CD4-positive, alpha-beta memory T cell (primary cell): Measurements from ENCODE around the gene LCN1. TPM values are rescaled to one million over a fixed set of nuclear protein-coding genes. Genes with fewer than 3 reads are reported as not detected.

ENCODE experiments used
- CTCF ChIA-PET: fragments of 350-600 bp; sonication (Branson Sonifier 250); formaldehyde crosslinking; loops from one replicate; lab custom pipeline; 2021; ENCODE audit warnings: inconsistent platforms; ENCODE audit not compliant: partially characterized antibody; lab: Charles Lee
- POLR2A ChIA-PET: fragments of 350-600 bp; sonication (Branson Sonifier 250); formaldehyde crosslinking; loops from one replicate; lab custom pipeline; 2021; ENCODE audit not compliant: partially characterized antibody; lab: Charles Lee
- DNase-seq, 5 donors: peaks; one replicate each; pipeline versions ENCODE4 v3.0.0 to v3.0.0-alpha.2; 2020 to 2022; ENCODE audit warnings: mixed read lengths in 1 of 5
- H3K27ac ChIP-seq: one replicate; pipeline ENCODE4 v1.7.0; 2013; ENCODE audit warnings: low read depth, low read length
- H3K27me3 ChIP-seq: 2 replicates; pipeline ENCODE4 v1.7.0; 2013; ENCODE audit warnings: mild to moderate bottlenecking, low read length, moderate library complexity; ENCODE audit not compliant: insufficient read depth
- H3K36me3 ChIP-seq: 2 replicates; pipeline ENCODE4 v1.7.0; 2013; ENCODE audit warnings: mild to moderate bottlenecking, low read length, moderate library complexity; ENCODE audit not compliant: insufficient read depth
- H3K4me1 ChIP-seq: 2 replicates; pipeline ENCODE4 v1.7.0; 2013; ENCODE audit warnings: mild to moderate bottlenecking, low read length, moderate library complexity; ENCODE audit not compliant: insufficient read depth
- H3K4me3 ChIP-seq, 2 donors: one replicate each; pipeline ENCODE4 v1.7.0; 2013; ENCODE audit warnings: low read length in 2 of 2, mild to moderate bottlenecking in 1 of 2
- H3K9me3 ChIP-seq, 2 donors: one replicate each; pipeline ENCODE4 v1.7.0; 2013; ENCODE audit warnings: low read length in 2 of 2, control low read depth in 1 of 2; ENCODE audit not compliant: control insufficient read depth in 1 of 2
- H3K27ac Mint-ChIP-seq, 7 donors: one replicate each; pipeline ENCODE4 v1.8.0; 2020 to 2021; ENCODE audit warnings: mixed read lengths in 7 of 7, mild to moderate bottlenecking in 6 of 7, inconsistent platforms in 3 of 7, moderate library complexity in 3 of 7
- H3K27me3 Mint-ChIP-seq, 2 donors: one replicate each; pipeline ENCODE4 v1.8.0; 2020 to 2021; ENCODE audit warnings: mixed read lengths in 2 of 2
- H3K36me3 Mint-ChIP-seq, 2 donors: one replicate each; pipeline ENCODE4 v1.8.0; 2020 to 2021; ENCODE audit warnings: mixed read lengths in 2 of 2, inconsistent platforms in 1 of 2, mild to moderate bottlenecking in 1 of 2
- H3K4me1 Mint-ChIP-seq, 4 donors: one replicate each; pipeline ENCODE4 v1.8.0; 2020 to 2021; ENCODE audit warnings: mixed read lengths in 4 of 4, mild to moderate bottlenecking in 1 of 4
- H3K4me3 Mint-ChIP-seq, 8 donors: one replicate each; pipeline ENCODE4 v1.8.0; 2020 to 2021; ENCODE audit warnings: mixed read lengths in 8 of 8, mild to moderate bottlenecking in 7 of 8, moderate library complexity in 6 of 8, inconsistent platforms in 3 of 8
- H3K9me3 Mint-ChIP-seq, 8 donors: one replicate each; pipeline ENCODE4 v1.8.0; 2020 to 2021; ENCODE audit warnings: mixed read lengths in 8 of 8, mild to moderate bottlenecking in 5 of 8, inconsistent platforms in 3 of 8, moderate library complexity in 1 of 8
- intact Hi-C: fragments of 100-400 bp; cut with micrococcal nuclease; formaldehyde crosslinking; loops from one replicate; pipeline ENCODE4 v1.15.1; 2023
- polyA plus RNA-seq, 2 donors: library from polyadenylated mRNA; unstranded; fragments of 300-500 nt; fragmentation: Illumina TruSeq; gene quantifications; one replicate each; pipeline ENCODE4 v1.2.3, GENCODE V29; 2021
- total RNA-seq, 2 experiments: library from RNA; stranded (reverse); gene quantifications; one replicate each; pipeline ENCODE4 v1.2.3, GENCODE V29; 2021

LCN1 gene
- total and polyA plus RNA-seq, 4 experiments from 2014 or later: not detected

GRCh38 chr9:135562235-135562745 lies 41.0 kb downstream of the LCN1 start:
- POLR2A ChIA-PET: no interaction called here
- Mint-ChIP-seq H3K9me3 (peaks cover 0 to 3% (median 0%) of the 10 kb centered on the region in 8 donors), H3K27ac (no peak overlapping the region), H3K4me1 (no peaks in the 10 kb centered on the region), H3K4me3 (no peak overlapping the region), H3K36me3 (no peaks in the 10 kb centered on the region), H3K27me3 (peaks cover 6 to 17% of the 10 kb centered on the region in 2 donors)
- H3K36me3 ChIP-seq: no peaks in the 10 kb centered on the region
- intact Hi-C loops: no loop called here
- H3K27ac ChIP-seq: no peak overlapping the region
- CTCF ChIA-PET: no interaction called here
- H3K4me3 ChIP-seq: no peak overlapping the region
- DNase-seq: no peak
- H3K27me3 ChIP-seq: no peaks in the 10 kb centered on the region
- H3K4me1 ChIP-seq: no peaks in the 10 kb centered on the region
- H3K9me3 ChIP-seq: no peaks in the 10 kb centered on the region

GRCh38 chr9:135563039-135563476 lies 41.8 kb downstream of the LCN1 start:
- POLR2A ChIA-PET: no interaction called here
- no peak overlapping the region for H3K4me3 ChIP-seq

GRCh38 chr9:135563858-135564257 lies 42.6 kb downstream of the LCN1 start:
- peaks cover 0 to 2% (median under 1%) of the 10 kb centered on the region in 8 donors for H3K9me3 Mint-ChIP-seq
- CTCF ChIA-PET: no interaction called here
- no peaks in the 10 kb centered on the region for H3K4me1 ChIP-seq
- H3K4me1 Mint-ChIP-seq: no peaks in the 10 kb centered on the region
- no peak overlapping the region for H3K27ac Mint-ChIP-seq
- H3K27me3 ChIP-seq: no peaks in the 10 kb centered on the region
- no peaks in the 10 kb centered on the region for H3K9me3 ChIP-seq
- no peaks in the 10 kb centered on the region for H3K36me3 ChIP-seq
- no peak overlapping the region for H3K27ac ChIP-seq
- H3K4me3 ChIP-seq: no peak overlapping the region
- POLR2A ChIA-PET: no interaction called here
- peaks cover 0 to under 1% of the 10 kb centered on the region in 2 donors for H3K36me3 Mint-ChIP-seq
- peaks cover 6 to 17% of the 10 kb centered on the region in 2 donors for H3K27me3 Mint-ChIP-seq
- intact Hi-C loops: no loop called here
- H3K4me3 Mint-ChIP-seq: no peak overlapping the region
- DNase-seq: no peak

More at GRCh38 chr9:135563039-135563476, 41.8 kb downstream of the LCN1 start:
- peaks cover 0 to 2% (median 0%) of the 10 kb centered on the region in 8 donors for H3K9me3 Mint-ChIP-seq
- H3K4me1 Mint-ChIP-seq: no peaks in the 10 kb centered on the region
- H3K27ac Mint-ChIP-seq: no peak overlapping the region
- no peak overlapping the region for H3K4me3 Mint-ChIP-seq
- CTCF ChIA-PET: no interaction called here
- Histone ChIP-seq H3K4me1 (no peaks in the 10 kb centered on the region), H3K36me3 (no peaks in the 10 kb centered on the region), H3K27me3 (no peaks in the 10 kb centered on the region), H3K9me3 (no peaks in the 10 kb centered on the region), H3K27ac (no peak overlapping the region)
- DNase-seq: no peak
- intact Hi-C loops: no loop called here
- H3K27me3 Mint-ChIP-seq: peaks cover 6 to 17% of the 10 kb centered on the region in 2 donors
- H3K36me3 Mint-ChIP-seq: no peaks in the 10 kb centered on the region

- no peaks in the 10 kb centered on the region for H3K9me3 ChIP-seq
- H3K4me1 Mint-ChIP-seq: no peaks in the 10 kb centered on the region
- no peak overlapping the region for H3K4me3 Mint-ChIP-seq
- no peaks in the 10 kb centered on the region for H3K36me3 ChIP-seq
- H3K4me1 ChIP-seq: no peaks in the 10 kb centered on the region
- peaks cover 7 to 13% of the 10 kb centered on the region in 2 donors for H3K27me3 Mint-ChIP-seq
- H3K9me3 Mint-ChIP-seq: peaks cover 0 to 12% (median 8%) of the 10 kb centered on the region in 8 donors
- intact Hi-C loops: no loop called here
- H3K4me3 ChIP-seq: no peak overlapping the region
- no peak for DNase-seq
- H3K36me3 Mint-ChIP-seq: peaks cover 0 to 4% of the 10 kb centered on the region in 2 donors
- no peak overlapping the region for H3K27ac ChIP-seq
- ChIA-PET CTCF (no interaction called here), POLR2A (no interaction called here)
- H3K27ac Mint-ChIP-seq: no peak overlapping the region
- H3K27me3 ChIP-seq: no peaks in the 10 kb centered on the region
Observed at GRCh38 chr9:135565141-135565628, 43.9 kb downstream of the LCN1 start.

- no peaks in the 10 kb centered on the region for H3K4me1 Mint-ChIP-seq
- H3K4me3 Mint-ChIP-seq: no peak overlapping the region
- Histone ChIP-seq H3K27me3 (no peaks in the 10 kb centered on the region), H3K27ac (no peak overlapping the region), H3K4me3 (no peak overlapping the region), H3K36me3 (no peaks in the 10 kb centered on the region), H3K9me3 (no peaks in the 10 kb centered on the region), H3K4me1 (no peaks in the 10 kb centered on the region)
- ChIA-PET POLR2A (no interaction called here), CTCF (no interaction called here)
- DNase-seq: no peak
- H3K9me3 Mint-ChIP-seq: peaks cover 0 to 12% (median 8%) of the 10 kb centered on the region in 8 donors
- H3K27ac Mint-ChIP-seq: no peak overlapping the region
- intact Hi-C loops: no loop called here
- H3K36me3 Mint-ChIP-seq: peaks cover 0 to 4% of the 10 kb centered on the region in 2 donors
- peaks cover 6 to 12% of the 10 kb centered on the region in 2 donors for H3K27me3 Mint-ChIP-seq
Observed at GRCh38 chr9:135565636-135566035, 44.4 kb downstream of the LCN1 start.

- Histone ChIP-seq H3K36me3 (no peaks in the 10 kb centered on the region), H3K27me3 (no peaks in the 10 kb centered on the region), H3K27ac (no peak overlapping the region), H3K4me1 (no peaks in the 10 kb centered on the region), H3K9me3 (no peaks in the 10 kb centered on the region), H3K4me3 (no peak overlapping the region)
- no peaks in the 10 kb centered on the region for H3K4me1 Mint-ChIP-seq
- peaks cover 0 to 12% (median 9%) of the 10 kb centered on the region in 8 donors for H3K9me3 Mint-ChIP-seq
- peaks cover 0 to 4% of the 10 kb centered on the region in 2 donors for H3K36me3 Mint-ChIP-seq
- ChIA-PET POLR2A (no interaction called here), CTCF (no interaction called here)
- intact Hi-C loops: no loop called here
- H3K27me3 Mint-ChIP-seq: peaks cover 5 to 11% of the 10 kb centered on the region in 2 donors
- H3K4me3 Mint-ChIP-seq: no peak overlapping the region
- no peak for DNase-seq
- no peak overlapping the region for H3K27ac Mint-ChIP-seq
Observed at GRCh38 chr9:135566552-135566951, 45.3 kb downstream of the LCN1 start.

GRCh38 chr9:135567311-135567710 lies 46.1 kb downstream of the LCN1 start:
- no peaks in the 10 kb centered on the region for H3K9me3 ChIP-seq
- peaks cover 0 to 4% of the 10 kb centered on the region in 2 donors for H3K36me3 Mint-ChIP-seq
- H3K27ac ChIP-seq: no peak overlapping the region
- no peaks in the 10 kb centered on the region for H3K36me3 ChIP-seq
- no peak overlapping the region for H3K4me3 Mint-ChIP-seq
- peaks cover 5 to 11% of the 10 kb centered on the region in 2 donors for H3K27me3 Mint-ChIP-seq
- peaks cover 0 to 12% (median 9%) of the 10 kb centered on the region in 8 donors for H3K9me3 Mint-ChIP-seq
- H3K27me3 ChIP-seq: no peaks in the 10 kb centered on the region
- CTCF ChIA-PET: no interaction called here
- no peaks in the 10 kb centered on the region for H3K4me1 ChIP-seq
- POLR2A ChIA-PET: no interaction called here
- H3K4me3 ChIP-seq: no peak overlapping the region
- no peak for DNase-seq
- intact Hi-C loops: no loop called here
- no peaks in the 10 kb centered on the region for H3K4me1 Mint-ChIP-seq
- no peak overlapping the region for H3K27ac Mint-ChIP-seq
